Endothelial cell (in vitro differentiated cells): ENCODE measurements around the gene VAC14. TPM values are rescaled to one million over a fixed set of nuclear protein-coding genes. Genes with fewer than 3 reads are reported as not detected.
A peak's percentile ranks its signal among the peaks of the same experiment; 100 is the strongest.

Experiments used
- DNase-seq: peaks from one replicate; pipeline ENCODE4 v3.0.0; 2021; ENCODE audit warnings: low spot score
- H3K27ac Mint-ChIP-seq: one replicate; pipeline ENCODE4 v1.8.0; 2021; ENCODE audit warnings: mixed read lengths, inconsistent platforms; ENCODE audit not compliant: unreplicated experiment
- H3K27me3 Mint-ChIP-seq: one replicate; pipeline ENCODE4 v1.8.0; 2021; ENCODE audit warnings: mild to moderate bottlenecking, moderate library complexity, mixed read lengths, inconsistent platforms; ENCODE audit not compliant: unreplicated experiment
- H3K36me3 Mint-ChIP-seq: one replicate; pipeline ENCODE4 v1.8.0; 2021; ENCODE audit warnings: mild to moderate bottlenecking, low read depth, mixed read lengths, inconsistent platforms; ENCODE audit not compliant: unreplicated experiment
- H3K4me1 Mint-ChIP-seq: one replicate; pipeline ENCODE4 v1.8.0; 2021; ENCODE audit warnings: mild to moderate bottlenecking, mixed read lengths, inconsistent platforms; ENCODE audit not compliant: unreplicated experiment
- H3K4me3 Mint-ChIP-seq: one replicate; pipeline ENCODE4 v1.8.0; 2021; ENCODE audit warnings: mild to moderate bottlenecking, mixed read lengths, inconsistent platforms; ENCODE audit not compliant: unreplicated experiment
- H3K9me3 Mint-ChIP-seq: one replicate; pipeline ENCODE4 v1.8.0; 2021; ENCODE audit warnings: mixed read lengths, inconsistent platforms; ENCODE audit not compliant: unreplicated experiment
- CTCF ChIP-seq: fragments of 200-600 bp; sonication (generic); IDR thresholded peaks from one replicate; pipeline ENCODE4 v1.5.0; 2021; ENCODE audit warnings: antibody characterized with exemption; ENCODE audit not compliant: unreplicated experiment
- total RNA-seq: library from RNA; stranded (reverse); fragmentation: NEBNext Ultra II Directional; extraction: Animal tissue kit (Norgen Biotek cat#: 25700); gene quantifications from one replicate; pipeline ENCODE4 v1.2.1, GENCODE V29; 2021; ENCODE audit not compliant: unreplicated experiment

The VAC14 gene
- total RNA-seq, 1 donor from 2014 or later, result 35.6 TPM

DNA sequence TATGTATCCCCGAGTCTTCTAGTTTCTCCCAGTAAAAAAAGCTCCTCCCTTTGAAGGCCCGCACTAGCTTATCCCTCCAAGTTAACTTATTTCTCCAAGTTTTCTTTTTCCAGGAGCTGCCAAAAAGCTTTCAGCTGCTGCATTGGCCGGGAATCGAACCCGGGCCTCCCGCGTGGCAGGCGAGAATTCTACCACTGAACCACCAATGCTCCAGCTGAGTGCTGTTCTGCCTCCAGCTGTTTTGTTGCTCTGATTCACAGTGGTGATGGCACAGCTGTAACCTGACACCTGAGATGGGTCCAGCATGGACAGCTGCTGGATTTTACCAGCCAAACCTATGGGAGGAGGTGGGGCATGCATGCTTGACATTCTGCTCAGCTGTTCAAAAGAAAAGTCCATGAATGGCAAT, 22.1 kb downstream of the VAC14 start:
- Mint-ChIP-seq H3K4me3 (no peak overlapping the region), H3K36me3 (peaks cover 52% of the 10 kb centered on the region), H3K4me1 (peaks cover 12% of the 10 kb centered on the region), H3K27ac (no peak overlapping the region), H3K27me3 (peaks cover 7% of the 10 kb centered on the region), H3K9me3 (no peaks in the 10 kb centered on the region)
- TF ChIP-seq CTCF, result peak; percentile 12
- DNase-seq, result peak; percentile 58

- Mint-ChIP-seq H3K9me3 (no peaks in the 10 kb centered on the region), H3K36me3 (peaks cover 43% of the 10 kb centered on the region), H3K27ac (no peak overlapping the region), H3K4me1 (peaks cover 3% of the 10 kb centered on the region), H3K4me3 (no peak overlapping the region), H3K27me3 (peaks cover 7% of the 10 kb centered on the region)
- no peak for TF ChIP-seq CTCF
- DNase-seq, result no peak
These were observed 23.0 kb downstream of the VAC14 start for GRCh38 chr16:70777973-70778406.

- H3K27ac Mint-ChIP-seq, result no peak overlapping the region
- TF ChIP-seq CTCF, result no peak
- peaks cover 38% of the 10 kb centered on the region for H3K36me3 Mint-ChIP-seq
- H3K9me3 Mint-ChIP-seq, result no peaks in the 10 kb centered on the region
- no peaks in the 10 kb centered on the region for H3K4me1 Mint-ChIP-seq
- H3K4me3 Mint-ChIP-seq, result no peak overlapping the region
- peaks cover 7% of the 10 kb centered on the region for H3K27me3 Mint-ChIP-seq
- DNase-seq, result no peak
These were observed 23.5 kb downstream of the VAC14 start for GRCh38 chr16:70777496-70777895.

DNA sequence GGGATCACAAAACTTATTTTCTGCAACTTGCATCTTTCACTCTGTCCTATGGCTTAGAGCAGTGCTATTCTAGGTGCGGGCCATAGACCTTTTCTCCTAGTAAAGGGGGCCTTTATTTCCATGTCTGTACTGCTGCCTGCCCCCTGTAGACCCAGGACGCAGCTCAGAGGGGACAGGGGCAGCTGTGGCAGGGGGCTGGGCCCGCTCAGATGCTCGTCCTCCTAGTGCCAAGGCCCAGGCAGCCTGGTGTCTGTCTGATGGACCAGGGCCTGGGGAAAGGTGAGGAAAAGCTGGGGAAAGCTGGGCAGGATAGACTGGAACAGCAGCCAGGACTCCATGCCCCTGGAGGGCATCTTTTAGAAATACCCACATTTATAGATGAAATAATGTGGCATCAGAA, 25.6 kb downstream of the VAC14 start:
- H3K4me3 Mint-ChIP-seq, result peak overlapping the region; percentile 59
- no peak overlapping the region for H3K27ac Mint-ChIP-seq
- no peaks in the 10 kb centered on the region for H3K9me3 Mint-ChIP-seq
- TF ChIP-seq CTCF, result no peak
- DNase-seq, result no peak
- peaks cover 20% of the 10 kb centered on the region for H3K36me3 Mint-ChIP-seq
- no peaks in the 10 kb centered on the region for H3K4me1 Mint-ChIP-seq
- peaks cover 7% of the 10 kb centered on the region for H3K27me3 Mint-ChIP-seq

DNA sequence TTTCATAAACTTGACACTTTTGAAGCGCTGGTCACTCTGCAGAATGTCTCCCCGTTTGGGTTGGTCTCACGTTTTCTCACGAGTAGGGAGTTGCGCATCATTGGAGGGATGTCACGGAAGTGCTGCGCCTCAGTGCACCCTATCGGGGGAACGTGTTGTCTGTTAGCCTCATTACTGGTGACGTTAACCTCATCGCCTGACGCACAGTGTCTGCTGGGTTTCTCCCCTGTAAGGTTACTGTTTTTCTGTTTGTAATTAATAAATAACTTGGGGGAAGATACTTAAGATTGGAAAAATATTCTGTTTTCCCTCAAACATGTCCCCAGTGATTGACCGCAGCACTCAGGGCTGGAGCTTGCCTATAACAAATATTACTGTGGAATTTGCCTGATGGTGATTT, 26.7 kb downstream of the VAC14 start:
- H3K9me3 Mint-ChIP-seq, result no peaks in the 10 kb centered on the region
- H3K4me3 Mint-ChIP-seq, result no peak overlapping the region
- H3K27me3 Mint-ChIP-seq, result peaks cover 10% of the 10 kb centered on the region
- H3K36me3 Mint-ChIP-seq, result peaks cover 13% of the 10 kb centered on the region
- DNase-seq, result no peak
- TF ChIP-seq CTCF, result no peak
- no peaks in the 10 kb centered on the region for H3K4me1 Mint-ChIP-seq
- no peak overlapping the region for H3K27ac Mint-ChIP-seq
